IMR-90 (cell line): ENCODE results near the gene LRFN2. TPM values are rescaled to one million over a fixed set of nuclear protein-coding genes. Genes with fewer than 3 reads are reported as not detected.

ENCODE experiments used
- ATAC-seq: fragments of 200-7000 bp; cut with Tn5 transposase; 2 replicates; pipeline ENCODE4 v1.9.1; 2020; ENCODE audit warnings: low read depth, mild to moderate bottlenecking, moderate library complexity
- BruUV-seq: library from RNA; stranded (reverse); fragments of 400-500 nt; replicated peaks from 2 replicates; lab custom pipeline; 2021; lab: Mats Ljungman, UMichigan
- CTCF ChIA-PET: fragments of 300-600 bp; formaldehyde crosslinking; extraction: SDS; loops from one replicate; lab custom pipeline; 2021; ENCODE audit warnings: antibody characterized with exemption; lab: Yijun Ruan, JAX
- POLR2A ChIA-PET: fragments of 300-600 bp; sonication (Branson Sonifier 250); formaldehyde crosslinking; loops from one replicate; lab custom pipeline; 2022; ENCODE audit warnings: antibody characterized with exemption; ENCODE audit not compliant: unreplicated experiment; lab: Charles Lee
- DNase-seq: peaks from one replicate; pipeline ENCODE4 v3.0.0; 2013
- H2AFZ ChIP-seq: replicated peaks from 2 replicates; pipeline ENCODE3; 2013; ENCODE audit warnings: low read length, mild to moderate bottlenecking; ENCODE audit not compliant: poor library complexity
- H2AK5ac ChIP-seq: 2 replicates; pipeline ENCODE4 v1.6.1; 2013; ENCODE audit warnings: low read depth, low read length, inconsistent platforms
- H2AK9ac ChIP-seq: replicated peaks from 2 replicates; pipeline ENCODE3; 2013; ENCODE audit warnings: mild to moderate bottlenecking, low read depth, low read length, moderate library complexity; ENCODE audit not compliant: poor library complexity
- H2BK120ac ChIP-seq: 2 replicates; pipeline ENCODE4 v1.6.1; 2013; ENCODE audit warnings: low read depth, low read length, inconsistent platforms
- H2BK15ac ChIP-seq: 3 replicates; pipeline ENCODE4 v1.6.1; 2013; ENCODE audit warnings: low read depth, low read length, inconsistent platforms
- H2BK20ac ChIP-seq: 2 replicates; pipeline ENCODE4 v1.6.1; 2013; ENCODE audit warnings: low read depth, mild to moderate bottlenecking, inconsistent platforms, low read length, moderate library complexity
- H2BK5ac ChIP-seq: 2 replicates; pipeline ENCODE4 v1.6.1; 2013; ENCODE audit warnings: mild to moderate bottlenecking, low read depth, low read length, inconsistent platforms; ENCODE audit not compliant: poor library complexity, severe bottlenecking
- H3K14ac ChIP-seq: replicated peaks from 2 replicates; pipeline ENCODE4 v1.6.1; 2013; ENCODE audit warnings: low read depth, low read length, inconsistent platforms
- H3K18ac ChIP-seq: 2 replicates; pipeline ENCODE4 v1.6.1; 2013; ENCODE audit warnings: low read depth, low read length, control low read depth
- H3K23ac ChIP-seq: 2 replicates; pipeline ENCODE4 v1.6.1; 2013; ENCODE audit warnings: low read depth, low read length, inconsistent platforms
- H3K27ac ChIP-seq: 2 replicates; pipeline ENCODE4 v1.5.1; 2013; ENCODE audit warnings: mild to moderate bottlenecking, control low read depth, low read length; ENCODE audit not compliant: insufficient read depth
- H3K27me3 ChIP-seq: 2 replicates; pipeline ENCODE4 v1.6.1; 2013; ENCODE audit warnings: low read length; ENCODE audit not compliant: control insufficient read depth, insufficient read depth
- H3K36me3 ChIP-seq: 2 replicates; pipeline ENCODE4 v1.6.1; 2013; ENCODE audit warnings: low read length, mixed read lengths; ENCODE audit not compliant: control insufficient read depth, insufficient read depth
- H3K4ac ChIP-seq: 2 replicates; pipeline ENCODE4 v1.6.1; 2013; ENCODE audit warnings: low read depth, low read length, inconsistent platforms
- H3K4me1 ChIP-seq: 2 replicates; pipeline ENCODE4 v1.6.1; 2013; ENCODE audit warnings: low read length, mixed read lengths; ENCODE audit not compliant: control insufficient read depth, insufficient read depth
- H3K4me2 ChIP-seq: 2 replicates; pipeline ENCODE4 v1.6.1; 2013; ENCODE audit warnings: low read depth, mild to moderate bottlenecking, control low read depth, low read length, moderate library complexity
- H3K4me3 ChIP-seq: 2 replicates; pipeline ENCODE4 v1.5.1; 2013; ENCODE audit warnings: low read depth, mild to moderate bottlenecking, control low read depth, low read length, moderate library complexity; ENCODE audit not compliant: insufficient read depth
- H3K56ac ChIP-seq: 2 replicates; pipeline ENCODE4 v1.6.1; 2013; ENCODE audit warnings: low read length, inconsistent platforms; ENCODE audit not compliant: insufficient read depth; ENCODE audit errors: extremely low read depth
- H3K79me1 ChIP-seq, 2 experiments: 2 replicates each; pipeline ENCODE4 v1.6.1; 2013; ENCODE audit warnings: low read length in 2 of 2, inconsistent platforms in 1 of 2, low read depth in 1 of 2
- H3K9ac ChIP-seq: 2 replicates; pipeline ENCODE4 v1.6.1; 2013; ENCODE audit warnings: low read depth, low read length, control low read depth
- H3K9me1 ChIP-seq: 2 replicates; pipeline ENCODE4 v1.6.1; 2013; ENCODE audit warnings: low read length, inconsistent platforms; ENCODE audit not compliant: insufficient read depth
- H3K9me3 ChIP-seq: 2 replicates; pipeline ENCODE4 v1.6.1; 2013; ENCODE audit warnings: low read length; ENCODE audit not compliant: control insufficient read depth, insufficient read depth
- H4K20me1 ChIP-seq: 2 replicates; pipeline ENCODE4 v1.6.1; 2013; ENCODE audit warnings: low read length, inconsistent platforms; ENCODE audit not compliant: insufficient read depth
- H4K5ac ChIP-seq: 2 replicates; pipeline ENCODE4 v1.6.1; 2013; ENCODE audit warnings: mild to moderate bottlenecking, low read depth, low read length, control low read depth
- H4K8ac ChIP-seq, 2 experiments: 2 replicates each; pipeline ENCODE4 v1.6.1; 2013; ENCODE audit warnings: low read depth in 2 of 2, low read length in 2 of 2, control low read depth in 1 of 2, inconsistent platforms in 1 of 2
- H4K91ac ChIP-seq: 2 replicates; pipeline ENCODE4 v1.6.1; 2013; ENCODE audit warnings: low read depth, low read length, inconsistent platforms; ENCODE audit not compliant: insufficient read depth
- BHLHE40 ChIP-seq: fragments of 150-350 bp; IDR thresholded peaks from 2 replicates; pipeline ENCODE4 v1.6.1; 2016; ENCODE audit warnings: mild to moderate bottlenecking, low read depth, low read length
- CEBPB ChIP-seq: IDR thresholded peaks from 2 replicates; pipeline ENCODE4 v1.6.1; 2012; ENCODE audit warnings: low read depth, low read length, improper control_type of control experiment
- CTCF ChIP-seq: conservative IDR thresholded peaks from 2 replicates; pipeline ENCODE4 v1.5.1; 2012; ENCODE audit warnings: mild to moderate bottlenecking, low read depth, low read length, improper control_type of control experiment
- ELK1 ChIP-seq: fragments of 150-350 bp; IDR thresholded peaks from 2 replicates; pipeline ENCODE4 v1.6.1; 2016; ENCODE audit warnings: low read depth, mild to moderate bottlenecking, low read length, moderate library complexity, borderline replicate concordance
- MAFK ChIP-seq: IDR thresholded peaks from 2 replicates; pipeline ENCODE4 v1.6.1; 2012; ENCODE audit warnings: low read depth, low read length, improper control_type of control experiment
- MAZ ChIP-seq: IDR thresholded peaks from 2 replicates; pipeline ENCODE4 v1.6.1; 2012; ENCODE audit warnings: low read depth, mild to moderate bottlenecking, low read length, improper control_type of control experiment, moderate library complexity, borderline replicate concordance
- NFE2L2 ChIP-seq: fragments of 150-350 bp; IDR thresholded peaks from 2 replicates; pipeline ENCODE4 v1.6.1; 2016; ENCODE audit warnings: low read depth, mild to moderate bottlenecking, low read length
- RAD21 ChIP-seq: IDR thresholded peaks from 2 replicates; pipeline ENCODE4 v1.6.1; 2012; ENCODE audit warnings: low read length, improper control_type of control experiment
- SMC3 ChIP-seq: fragments of 150-350 bp; IDR thresholded peaks from 2 replicates; pipeline ENCODE4 v1.6.1; 2016; ENCODE audit warnings: low read depth, mild to moderate bottlenecking, antibody characterized with exemption, low read length, moderate library complexity
- USF2 ChIP-seq: fragments of 150-350 bp; IDR thresholded peaks from 2 replicates; pipeline ENCODE4 v1.6.1; 2017; ENCODE audit warnings: mild to moderate bottlenecking, antibody characterized with exemption, low read length, low read depth
- whole genome bisulfite sequencing, 2 experiments: methylation state at CpG; one replicate each; pipeline versions ENCODE4 v1.1.5 to v1.1.7; 2013; ENCODE audit warnings: missing lambda C conversion rate in 2 of 2; ENCODE audit not compliant: insufficient read length in 1 of 2; ENCODE audit errors: extremely low coverage in 2 of 2; 5-methylcytosine and 5-hydroxymethylcytosine counted together
- dilution Hi-C: fragments of 300-500 bp; cut with HindIII; formaldehyde crosslinking; loops from one replicate; pipeline ENCODE4 v1.14.3; 2018; ENCODE audit warnings: low sequenced_read_pairs; ENCODE audit not compliant: unreplicated experiment
- in situ Hi-C: fragments of 300-500 bp; cut with MboI; formaldehyde crosslinking; loops from 3 replicates; pipeline ENCODE4 v1.14.3; 2019; ENCODE audit warnings: low sequenced_read_pairs, inconsistent platforms, mixed read lengths
- intact Hi-C: fragments of 100-400 bp; cut with micrococcal nuclease; formaldehyde crosslinking; loops from 2 replicates; pipeline ENCODE4 v1.10.0; 2022
- polyA plus RNA-seq, 3 experiments: library from polyadenylated mRNA; depleted of rRNA; stranded (reverse); fragments of >200 nt; gene quantifications; 2 replicates each; pipeline ENCODE4 v1.2.3, GENCODE V29; 2012; ENCODE audit warnings: low replicate concordance in 1 of 3
- total RNA-seq: library from RNA; depleted of rRNA; stranded (reverse); fragments of >200 nt; gene quantifications from 2 replicates; pipeline ENCODE4 v1.2.3, GENCODE V29; 2012

LRFN2 gene
- total and polyA plus RNA-seq, 2 of the 4 experiments (the other 2 are of a cell fraction): not detected

GRCh38 chr6:40492187-40492586 is 95.0 kb downstream of the LRFN2 start:
- no peaks in the 10 kb centered on the region for H3K4me1 ChIP-seq
- WGBS, 2 experiments: no CpG with 5 or more reads among the region's 7 CpGs
- ATAC-seq: no peak
- no peaks in the 10 kb centered on the region for H3K36me3 ChIP-seq
- no peak overlapping the region for H3K4me2 ChIP-seq
- intact Hi-C loops: no loop called here
- H3K14ac ChIP-seq: no peak overlapping the region
- POLR2A ChIA-PET: no interaction called here
- in situ Hi-C loops: no loop called here
- no peak for TF ChIP-seq MAFK
- no peak for TF ChIP-seq CEBPB
- TF ChIP-seq MAZ: no peak
- no peak for TF ChIP-seq ELK1
- no peak for TF ChIP-seq NFE2L2
- no peak for TF ChIP-seq USF2
- TF ChIP-seq BHLHE40: no peak
- no peak for TF ChIP-seq RAD21
- TF ChIP-seq CTCF: no peak
- no peak for TF ChIP-seq SMC3
- no peak overlapping the region for H2AK9ac ChIP-seq
- no peak overlapping the region for H3K18ac ChIP-seq
- no peaks in the 10 kb centered on the region for H4K20me1 ChIP-seq
- H2AK5ac ChIP-seq: no peak overlapping the region
- H3K79me1 ChIP-seq: no peaks in the 10 kb centered on the region
- no peaks in the 10 kb centered on the region for H3K27me3 ChIP-seq
- no TSS peak for BruUV-seq
- H2AFZ ChIP-seq: no peak overlapping the region
- no peak overlapping the region for H2BK15ac ChIP-seq
- H2BK20ac ChIP-seq: no peak overlapping the region
- no peak overlapping the region for H3K27ac ChIP-seq
- no peak overlapping the region for H3K9ac ChIP-seq
- CTCF ChIA-PET: no interaction called here
- H2BK5ac ChIP-seq: no peak overlapping the region
- no peak overlapping the region for H3K4ac ChIP-seq
- no peaks in the 10 kb centered on the region for H3K9me3 ChIP-seq
- H4K91ac ChIP-seq: no peak overlapping the region
- H4K5ac ChIP-seq: no peak overlapping the region
- no peak overlapping the region for H4K8ac ChIP-seq
- no peak overlapping the region for H3K23ac ChIP-seq
- no peak overlapping the region for H2BK120ac ChIP-seq
- H3K56ac ChIP-seq: no peak overlapping the region
- no peak overlapping the region for H3K4me3 ChIP-seq
- DNase-seq: no peak
- H3K9me1 ChIP-seq: no peaks in the 10 kb centered on the region
- dilution Hi-C loops: no loop called here
